Ascending aorta (tissue), 2 donors: ENCODE measurements around the gene ITGB4. TPM values are rescaled to one million over a fixed set of nuclear protein-coding genes. Genes with fewer than 3 reads are reported as not detected.

ENCODE experiments used
- DNase-seq, 2 donors: peaks; one replicate each; pipeline ENCODE4 v3.0.0-alpha.2; 2019; ENCODE audit warnings: low spot score in 2 of 2
- H3K27ac ChIP-seq, 2 donors: fragments of 200-600 bp; sonication (generic); one replicate each; pipeline ENCODE4 v1.5.1; 2016 to 2017; ENCODE audit warnings: mild to moderate bottlenecking in 1 of 2
- H3K27me3 ChIP-seq: fragments of 200-600 bp; sonication (generic); one replicate; pipeline ENCODE4 v1.5.1; 2017
- H3K36me3 ChIP-seq, 2 donors: fragments of 200-600 bp; sonication (generic); one replicate each; pipeline ENCODE4 v1.5.1; 2016
- H3K4me1 ChIP-seq, 2 donors: fragments of 200-600 bp; sonication (generic); one replicate each; pipeline ENCODE4 v1.5.1; 2016 to 2017; ENCODE audit warnings: mild to moderate bottlenecking in 1 of 2
- H3K4me3 ChIP-seq, 2 donors: fragments of 200-600 bp; sonication (generic); one replicate each; pipeline ENCODE4 v1.5.1; 2016 to 2017; ENCODE audit warnings: mild to moderate bottlenecking in 1 of 2
- H3K9me3 ChIP-seq, 2 donors: fragments of 200-600 bp; sonication (generic); one replicate each; pipeline ENCODE4 v1.5.1; 2016
- CTCF ChIP-seq, 3 experiments: fragments of 200-600 bp in 2 of 3; fragments of 450-650 bp in 1 of 3; sonication (generic) in 2 of 3; IDR thresholded peaks; one replicate each; pipeline ENCODE4 v1.5.1; 2016 to 2019; ENCODE audit warnings: antibody characterized with exemption in 3 of 3, mild to moderate bottlenecking in 1 of 3, moderate library complexity in 1 of 3
- intact Hi-C: fragments of 100-400 bp; cut with DNase I; formaldehyde crosslinking; loops from one replicate; pipeline ENCODE4 v1.15.1; 2023
- total RNA-seq: library from RNA; depleted of rRNA; stranded (reverse); fragments of >200 nt; gene quantifications from one replicate; pipeline ENCODE4 v1.1.0, GENCODE V29; 2016

Gene ITGB4
- total RNA-seq, result 152 TPM

DNA sequence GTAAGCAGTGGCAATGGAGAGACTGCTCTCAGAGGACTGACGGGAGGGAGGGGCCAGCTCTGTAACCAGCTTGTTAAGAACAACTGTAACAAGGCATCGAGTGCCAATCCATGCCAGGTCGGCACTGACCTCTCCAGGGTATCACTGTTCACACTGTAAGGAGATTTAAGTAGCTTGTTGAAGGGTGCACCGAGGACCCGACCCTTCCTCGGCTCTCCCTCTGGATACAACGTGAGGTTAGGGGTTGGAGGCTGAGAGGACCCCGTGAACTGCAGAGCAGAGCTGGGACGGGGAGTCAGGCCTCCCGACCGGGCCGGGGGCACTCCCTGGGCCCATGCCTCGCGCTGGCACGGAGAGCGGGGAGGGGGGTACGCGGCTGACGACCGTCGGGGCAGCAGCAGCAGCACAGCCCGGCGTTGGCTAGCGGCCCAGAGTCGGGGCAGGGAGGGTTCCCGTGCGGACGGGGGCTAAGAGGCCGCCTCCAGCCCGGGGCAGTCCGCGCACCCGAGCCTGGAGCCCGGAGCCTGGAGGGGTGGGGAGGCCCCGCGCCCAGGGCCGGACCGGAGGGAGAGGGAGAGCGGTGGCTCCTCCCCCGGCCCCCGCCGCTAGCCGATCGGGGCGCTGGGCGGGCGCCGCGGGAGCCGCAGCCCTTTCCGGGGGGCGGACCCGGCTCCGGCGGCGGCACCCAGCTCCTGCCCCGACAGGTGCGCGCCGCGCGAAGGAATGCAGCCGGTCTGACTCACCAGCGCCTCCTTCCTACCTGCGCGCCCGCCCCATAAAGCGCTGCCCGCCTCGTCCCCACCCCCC, at the start of gene ITGB4:
ITGB4 (plus strand) TSS at position 804 of the 807 bp plus-strand sequence. CDS start 3,245 bp downstream, outside the sequence.
- H3K27ac ChIP-seq, result no peak within 1 kb of the TSS
- peak within 1 kb of the TSS; percentile 50 to 62 for H3K4me3 ChIP-seq
- H3K9me3 ChIP-seq, result no peaks in the 10 kb centered on the region
- TF ChIP-seq CTCF (IDR thresholded peaks at IDR 0.05), result no peak
- H3K4me1 ChIP-seq, result peaks cover 0 to 6% of the 10 kb centered on the region in 2 donors
- peaks cover 17% of the 10 kb centered on the region for H3K27me3 ChIP-seq
- intact Hi-C loops, result no loop called here
- DNase-seq, result no peak
- H3K36me3 ChIP-seq, result no peaks in the 10 kb centered on the region

GRCh38 chr17:75672011-75672410, 49.2 kb upstream of the ITGB4 start:
- intact Hi-C loops, result no loop called here
- Histone ChIP-seq H3K36me3 (peaks cover 44 to 61% of the 10 kb centered on the region in 2 donors), H3K27me3 (no peaks in the 10 kb centered on the region), H3K9me3 (no peaks in the 10 kb centered on the region), H3K4me1 (peaks cover 6 to 8% of the 10 kb centered on the region in 2 donors), H3K27ac (no peak overlapping the region), H3K4me3 (no peak overlapping the region)
- TF ChIP-seq CTCF (IDR thresholded peaks at IDR 0.05), result no peak
- no peak for DNase-seq

GRCh38 chr17:75673487-75673886, 47.8 kb upstream of the ITGB4 start:
- no peak for TF ChIP-seq CTCF (IDR thresholded peaks at IDR 0.05)
- H3K4me1 ChIP-seq, result peaks cover under 1% of the 10 kb centered on the region in 2 donors
- H3K36me3 ChIP-seq, result peaks cover 44 to 64% of the 10 kb centered on the region in 2 donors
- DNase-seq, result no peak
- H3K4me3 ChIP-seq, result no peak overlapping the region
- H3K27ac ChIP-seq, result no peak overlapping the region
- intact Hi-C loops, result no loop called here
- H3K27me3 ChIP-seq, result no peaks in the 10 kb centered on the region
- H3K9me3 ChIP-seq, result no peaks in the 10 kb centered on the region

DNA sequence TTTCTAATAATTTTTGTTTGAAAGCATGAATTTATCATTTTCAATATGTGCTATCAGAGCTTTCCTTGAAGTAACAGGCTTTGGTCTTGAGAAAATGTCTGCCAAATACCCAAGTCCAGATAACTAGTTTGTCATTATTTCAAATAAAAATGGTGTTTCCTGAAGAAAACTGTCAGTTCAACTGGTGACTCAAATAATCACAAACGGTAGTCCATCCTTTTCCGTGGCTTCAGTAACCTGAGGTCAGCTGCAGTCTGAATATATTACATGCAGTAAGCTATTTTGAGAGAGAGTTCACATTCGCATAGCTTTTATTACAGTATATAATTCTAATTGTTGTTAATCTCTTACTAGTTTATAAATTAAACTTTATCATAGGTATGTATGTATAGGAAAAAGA, 44.8 kb upstream of the ITGB4 start:
- Histone ChIP-seq H3K36me3 (peaks cover 25 to 51% of the 10 kb centered on the region in 2 donors), H3K4me1 (no peaks in the 10 kb centered on the region), H3K27me3 (no peaks in the 10 kb centered on the region), H3K9me3 (no peaks in the 10 kb centered on the region), H3K4me3 (no peak overlapping the region), H3K27ac (no peak overlapping the region)
- TF ChIP-seq CTCF (IDR thresholded peaks at IDR 0.05), result no peak
- DNase-seq, result no peak
- intact Hi-C loops, result no loop called here

GRCh38 chr17:75679706-75680211, 41.5 kb upstream of the ITGB4 start:
- H3K27ac ChIP-seq, result no peak overlapping the region
- intact Hi-C loops, result no loop called here

More at GRCh38 chr17:75679706-75680211, 41.5 kb upstream of the ITGB4 start:
- Histone ChIP-seq H3K27me3 (no peaks in the 10 kb centered on the region), H3K9me3 (no peaks in the 10 kb centered on the region), H3K4me3 (no peak overlapping the region), H3K4me1 (no peaks in the 10 kb centered on the region), H3K36me3 (peaks cover under 1 to 28% of the 10 kb centered on the region in 2 donors)
- TF ChIP-seq CTCF (IDR thresholded peaks at IDR 0.05), result no peak
- no peak for DNase-seq
